Measurements from ENCODE around the gene ZNF507.

The ZNF507 gene

DNA sequence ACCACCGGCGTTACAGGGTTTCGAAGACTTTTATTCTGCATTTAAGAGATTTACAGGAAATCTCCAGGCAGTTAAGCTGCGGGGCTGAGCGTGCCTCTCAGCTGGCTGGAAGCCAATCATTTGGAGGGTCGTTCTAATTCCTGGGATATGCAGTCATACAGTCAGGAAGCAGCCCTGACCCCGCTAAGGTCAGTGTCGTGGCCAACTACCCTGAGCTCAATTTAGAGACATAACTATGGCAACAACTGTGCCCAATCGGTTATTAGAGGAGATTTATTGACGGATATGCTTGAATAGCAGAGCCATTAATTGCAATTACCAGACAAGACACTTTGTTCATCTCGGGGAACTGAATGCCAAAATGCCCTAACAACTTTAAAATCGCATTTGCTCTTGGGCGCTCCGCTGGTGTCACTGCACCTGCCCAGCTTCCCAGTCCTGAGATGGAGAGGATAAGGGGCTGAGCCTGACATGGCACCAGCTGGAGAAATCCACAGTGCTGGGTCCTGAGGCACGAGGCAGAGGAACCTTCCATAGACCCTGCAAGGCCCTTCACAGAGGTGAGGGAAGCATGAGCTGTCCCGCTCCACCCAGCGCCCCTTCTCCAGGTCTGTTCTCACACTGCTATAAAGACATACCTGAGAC lies 15.1 kb upstream of the ZNF507 start:
- no peak for DNase-seq (ENCODE audit: extremely low spot score)
- no peak for TF ChIP-seq FOXM1 (IDR thresholded peaks at IDR 0.05; ENCODE audit: borderline replicate concordance)
- TF ChIP-seq BHLHE40 (IDR thresholded peaks at IDR 0.05; ENCODE audit: borderline replicate concordance) = no peak
- TF ChIP-seq ZNF384 (IDR thresholded peaks at IDR 0.05) = no peak
- TF ChIP-seq CTBP1 (IDR thresholded peaks at IDR 0.05; ENCODE audit: borderline replicate concordance) = no peak
- no peak for TF ChIP-seq TARDBP (IDR thresholded peaks at IDR 0.05)
- no peak for TF ChIP-seq HDGF (IDR thresholded peaks at IDR 0.05; ENCODE audit: borderline replicate concordance)
- TF ChIP-seq, protein P1, sequence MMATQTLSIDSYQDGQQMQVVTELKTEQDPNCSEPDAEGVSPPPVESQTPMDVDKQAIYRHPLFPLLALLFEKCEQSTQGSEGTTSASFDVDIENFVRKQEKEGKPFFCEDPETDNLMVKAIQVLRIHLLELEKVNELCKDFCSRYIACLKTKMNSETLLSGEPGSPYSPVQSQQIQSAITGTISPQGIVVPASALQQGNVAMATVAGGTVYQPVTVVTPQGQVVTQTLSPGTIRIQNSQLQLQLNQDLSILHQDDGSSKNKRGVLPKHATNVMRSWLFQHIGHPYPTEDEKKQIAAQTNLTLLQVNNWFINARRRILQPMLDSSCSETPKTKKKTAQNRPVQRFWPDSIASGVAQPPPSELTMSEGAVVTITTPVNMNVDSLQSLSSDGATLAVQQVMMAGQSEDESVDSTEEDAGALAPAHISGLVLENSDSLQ (IDR thresholded peaks at IDR 0.05) = no peak
- TF ChIP-seq NFRKB (IDR thresholded peaks at IDR 0.05) = no peak
- TF ChIP-seq LEF1 (IDR thresholded peaks at IDR 0.05; ENCODE audit: borderline replicate concordance) = no peak
- TF ChIP-seq ARNT (IDR thresholded peaks at IDR 0.05) = no peak
- ChIA-PET POLR2A (no interaction called here), CTCF (interaction anchor here (1.0 kb wide), 1 partner anchor 11 kb away, joined by 3 read pairs; no protein-coding TSS in a partner anchor)

DNA sequence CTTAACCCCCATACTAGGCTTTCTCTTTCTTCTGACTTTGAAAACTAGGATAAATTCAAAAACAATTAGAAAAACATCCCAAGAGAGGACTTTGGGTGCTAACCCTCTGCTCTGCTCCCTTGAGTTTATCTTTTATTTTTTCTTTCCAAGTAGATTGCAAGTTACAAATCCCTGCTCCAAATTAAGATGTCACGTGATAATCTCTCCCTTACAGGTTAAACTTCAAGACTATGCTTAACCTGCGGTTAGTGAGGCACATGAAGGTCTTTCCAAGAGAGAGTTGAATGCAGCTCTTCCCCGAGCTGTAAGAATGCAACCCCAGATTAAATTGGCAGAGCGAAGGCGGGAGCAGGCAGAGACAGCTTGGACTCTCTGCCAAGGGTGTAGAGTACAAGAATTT lies 12.2 kb upstream of the ZNF507 start:
- ChIA-PET CTCF (no interaction called here), POLR2A (no interaction called here)
- DNase-seq (ENCODE audit: extremely low spot score) = no peak
- TF ChIP-seq FOXK2 (IDR thresholded peaks at IDR 0.05) = no peak
- TF ChIP-seq TARDBP (IDR thresholded peaks at IDR 0.05) = no peak
- no peak for TF ChIP-seq L3MBTL2 (conservative IDR thresholded peaks at IDR 0.05)
- TF ChIP-seq SUZ12 (IDR thresholded peaks at IDR 0.05) = no peak
- TF ChIP-seq HDGF (IDR thresholded peaks at IDR 0.05; ENCODE audit: borderline replicate concordance) = no peak
- TF ChIP-seq, protein P1 (IDR thresholded peaks at IDR 0.05) = no peak
- no peak for TF ChIP-seq FOXM1 (IDR thresholded peaks at IDR 0.05; ENCODE audit: borderline replicate concordance)

DNA sequence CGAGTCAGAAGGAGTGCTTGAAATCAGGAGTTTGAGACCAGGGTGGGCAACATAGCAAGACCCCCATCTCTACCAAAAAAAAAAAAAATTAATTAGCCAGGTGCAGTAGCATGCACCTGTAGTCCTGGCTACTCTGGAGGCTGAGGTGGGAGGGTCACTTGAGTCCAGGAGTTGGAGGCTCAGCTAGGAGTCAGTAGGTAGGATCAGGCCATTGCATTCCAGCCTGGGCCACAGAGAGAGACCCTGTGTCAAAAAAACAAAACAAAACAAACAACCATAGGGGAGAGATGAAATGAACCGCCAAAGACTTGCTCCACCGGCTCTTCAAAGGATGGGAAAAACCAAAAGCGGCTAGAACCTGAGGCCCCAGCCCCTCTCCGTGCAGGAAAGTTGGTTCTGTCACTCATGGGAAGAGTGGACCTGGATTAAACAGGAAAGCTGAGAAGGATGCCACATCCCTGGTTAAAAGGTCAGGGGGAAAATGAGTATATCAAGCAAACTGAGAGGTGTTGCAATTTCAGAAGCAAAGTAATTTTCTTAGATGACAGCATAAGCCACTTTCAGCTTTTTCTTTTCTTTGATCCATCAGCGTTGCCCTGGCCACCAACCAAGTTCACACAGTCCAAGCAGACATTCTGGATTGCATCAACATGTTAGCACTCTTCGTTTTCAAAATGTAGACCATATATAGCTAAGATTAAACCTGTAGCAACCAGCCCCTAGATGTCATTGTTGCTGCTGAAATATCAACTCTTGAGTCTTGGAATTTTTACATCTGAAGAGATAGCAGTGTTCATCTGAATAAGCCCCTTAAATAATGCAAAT lies 8.9 kb upstream of the ZNF507 start:
- TF ChIP-seq ARNT (IDR thresholded peaks at IDR 0.05) (no peak), FOXK2 (IDR thresholded peaks at IDR 0.05) (no peak), CTBP1 (IDR thresholded peaks at IDR 0.05; ENCODE audit: borderline replicate concordance) (no peak), SP1 (IDR thresholded peaks at IDR 0.05) (no peak), ZNF384 (IDR thresholded peaks at IDR 0.05) (no peak), SUZ12 (IDR thresholded peaks at IDR 0.05) (no peak)
- CTCF ChIA-PET = interaction anchor here (0.7 kb wide), 1 partner anchor 101 kb away, joined by 3 read pairs; no protein-coding TSS in a partner anchor
- POLR2A ChIA-PET = interaction anchor here (1.1 to 1.3 kb wide), 2 partner anchors 9 to 17 kb away, joined by 3 to 5 read pairs; partner anchors contain the start of gene ZNF507
- no peak for DNase-seq (ENCODE audit: extremely low spot score)

DNA sequence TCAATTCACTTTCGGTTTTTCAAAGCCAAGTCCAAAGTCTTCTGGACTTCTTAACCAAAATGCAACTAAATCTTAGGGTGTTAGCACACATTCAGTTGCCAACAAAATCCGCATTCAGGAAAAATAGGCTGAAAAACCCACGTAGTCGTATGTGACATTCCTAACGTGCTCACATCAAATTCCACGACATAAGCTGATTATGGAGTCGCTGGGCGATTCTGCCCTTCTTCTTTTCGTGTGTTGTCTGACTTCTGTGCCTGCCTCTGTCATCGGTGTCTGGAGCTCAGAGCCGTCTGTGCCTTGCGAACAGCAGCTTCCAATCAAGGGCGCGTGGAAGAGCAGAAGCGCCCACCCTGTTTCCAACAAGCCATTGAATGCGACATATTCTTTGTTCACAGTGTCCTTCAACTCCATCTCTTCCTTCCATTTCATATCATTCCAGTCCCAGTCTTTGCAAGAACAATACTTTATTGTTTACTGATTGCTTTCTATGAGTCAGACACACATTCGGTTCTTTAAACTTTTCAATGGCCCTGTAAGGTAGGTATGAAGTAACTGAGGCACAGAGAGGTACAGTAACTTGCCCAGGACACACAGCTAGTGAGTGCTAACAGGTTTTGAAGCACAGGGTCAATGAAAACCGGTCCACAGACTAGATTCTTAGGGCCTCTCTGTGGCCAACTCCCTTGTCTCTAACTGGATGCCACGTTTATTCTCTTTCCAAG lies 8.2 kb upstream of the ZNF507 start:
- DNase-seq (ENCODE audit: extremely low spot score) = no peak
- CTCF ChIA-PET = interaction anchor here (0.9 kb wide), 1 partner anchor 18 kb away, joined by 7 read pairs; no protein-coding TSS in a partner anchor
- TF ChIP-seq ELF4 (IDR thresholded peaks at IDR 0.05) = no peak
- no peak for TF ChIP-seq SP1 (IDR thresholded peaks at IDR 0.05)
- TF ChIP-seq ARNT (IDR thresholded peaks at IDR 0.05) = no peak
- no peak for TF ChIP-seq FOXK2 (IDR thresholded peaks at IDR 0.05)
- no peak for TF ChIP-seq SUZ12 (IDR thresholded peaks at IDR 0.05)
- TF ChIP-seq TARDBP (IDR thresholded peaks at IDR 0.05) = no peak
- TF ChIP-seq L3MBTL2 (conservative IDR thresholded peaks at IDR 0.05) = no peak
- no peak for TF ChIP-seq CTBP1 (IDR thresholded peaks at IDR 0.05; ENCODE audit: borderline replicate concordance)
- TF ChIP-seq FOXA1 (IDR thresholded peaks at IDR 0.05) = no peak
- no peak for TF ChIP-seq FOXM1 (IDR thresholded peaks at IDR 0.05; ENCODE audit: borderline replicate concordance)
- TF ChIP-seq, protein P1 (IDR thresholded peaks at IDR 0.05) = no peak
- TF ChIP-seq ZNF384 (IDR thresholded peaks at IDR 0.05) = no peak
- TF ChIP-seq HDGF (IDR thresholded peaks at IDR 0.05; ENCODE audit: borderline replicate concordance) = no peak
- no peak for TF ChIP-seq BHLHE40 (IDR thresholded peaks at IDR 0.05; ENCODE audit: borderline replicate concordance)
- no peak for TF ChIP-seq NFRKB (IDR thresholded peaks at IDR 0.05)
- POLR2A ChIA-PET = interaction anchor here (1.1 to 1.3 kb wide), 2 partner anchors 9 to 18 kb away, joined by 3 to 5 read pairs; partner anchors contain the start of gene ZNF507

- no peak for DNase-seq (ENCODE audit: extremely low spot score)
- ChIA-PET CTCF (no interaction called here), POLR2A (no interaction called here)
- TF ChIP-seq BHLHE40 (IDR thresholded peaks at IDR 0.05; ENCODE audit: borderline replicate concordance) (no peak), ARNT (IDR thresholded peaks at IDR 0.05) (no peak), ZNF384 (IDR thresholded peaks at IDR 0.05) (no peak), TARDBP (IDR thresholded peaks at IDR 0.05) (no peak), LEF1 (IDR thresholded peaks at IDR 0.05; ENCODE audit: borderline replicate concordance) (no peak), ELF4 (IDR thresholded peaks at IDR 0.05) (no peak), CTBP1 (IDR thresholded peaks at IDR 0.05; ENCODE audit: borderline replicate concordance) (no peak), L3MBTL2 (conservative IDR thresholded peaks at IDR 0.05) (no peak), SUZ12 (IDR thresholded peaks at IDR 0.05) (no peak), HDGF (IDR thresholded peaks at IDR 0.05; ENCODE audit: borderline replicate concordance) (no peak), NFRKB (IDR thresholded peaks at IDR 0.05) (no peak), FOXA1 (IDR thresholded peaks at IDR 0.05) (no peak), SP1 (IDR thresholded peaks at IDR 0.05) (no peak), FOXM1 (IDR thresholded peaks at IDR 0.05; ENCODE audit: borderline replicate concordance) (no peak), FOXK2 (IDR thresholded peaks at IDR 0.05) (no peak)
- TF ChIP-seq, protein P1 (IDR thresholded peaks at IDR 0.05) = no peak
Measured at GRCh38 chr19:32339423-32339822, 6.0 kb upstream of the ZNF507 start.

All from HEK293T (cell line).